GM12892 (cell line): ENCODE measurements around the gene TUBG2.

Experiments used
- POLR2A ChIP-seq: IDR thresholded peaks from 2 replicates; pipeline ENCODE4 v1.6.1; 2011; ENCODE audit warnings: low read depth, low read length, control low read depth
- TAF1 ChIP-seq: IDR thresholded peaks from 2 replicates; pipeline ENCODE4 v1.6.1; 2011; ENCODE audit warnings: low read depth, mild to moderate bottlenecking, control low read depth, low read length, borderline replicate concordance

- TF ChIP-seq TAF1 (no peak), POLR2A (no peak)
These were observed 8.2 kb downstream of the TUBG2 start for GRCh38 chr17:42667088-42667951.
